Testis (tissue), 2 donors: ENCODE results near the gene DRG2.

Source experiments
- CTCF ChIP-seq, 3 experiments: fragments of 450-650 bp in 2 of 3; fragments of 200-600 bp in 1 of 3; sonication (generic) in 1 of 3; IDR thresholded peaks; one replicate each; pipeline ENCODE4 v1.5.1; 2016 to 2019; ENCODE audit warnings: antibody characterized with exemption in 3 of 3, mild to moderate bottlenecking in 2 of 3, moderate library complexity in 1 of 3
- POLR2A ChIP-seq: fragments of 450-650 bp; IDR thresholded peaks from one replicate; pipeline ENCODE4 v1.6.1; 2017; ENCODE audit warnings: antibody characterized with exemption, mild to moderate bottlenecking, moderate library complexity

GRCh38 chr17:18038149-18038850 is 49.4 kb upstream of the DRG2 start:
- TF ChIP-seq CTCF (IDR thresholded peaks at IDR 0.05) (no peak), POLR2A (no peak)
